Fibroblast of lung (primary cell): Measurements from ENCODE around the gene LYPLAL1. TPM values are rescaled to one million over a fixed set of nuclear protein-coding genes. Genes with fewer than 3 reads are reported as not detected.

Experiments
- DNase-seq, 2 donors: peaks; one replicate each; pipeline versions ENCODE4 v3.0.0 to v3.0.0-alpha.2; 2010; ENCODE audit warnings: low read depth in 2 of 2
- H2AFZ ChIP-seq: 2 replicates; pipeline ENCODE4 v1.5.1; 2012; ENCODE audit warnings: low read length, control low read depth, inconsistent platforms
- H3K27ac ChIP-seq: 2 replicates; pipeline ENCODE4 v1.5.1; 2011; ENCODE audit warnings: low read length, control low read depth; ENCODE audit not compliant: insufficient read depth
- H3K27me3 ChIP-seq: 2 replicates; pipeline ENCODE4 v1.5.1; 2011; ENCODE audit warnings: mild to moderate bottlenecking, low read length; ENCODE audit not compliant: control insufficient read depth, insufficient read depth
- H3K36me3 ChIP-seq: 2 replicates; pipeline ENCODE4 v1.5.1; 2011; ENCODE audit warnings: low read length; ENCODE audit not compliant: control insufficient read depth, insufficient read depth
- H3K4me1 ChIP-seq: 2 replicates; pipeline ENCODE4 v1.5.1; 2011; ENCODE audit warnings: low read length; ENCODE audit not compliant: control insufficient read depth, insufficient read depth; ENCODE audit errors: extremely low read depth
- H3K4me2 ChIP-seq: 2 replicates; pipeline ENCODE4 v1.5.1; 2011; ENCODE audit warnings: low read length, control low read depth; ENCODE audit not compliant: insufficient read depth; ENCODE audit errors: extremely low read depth
- H3K4me3 ChIP-seq, 4 experiments: fragments of 200-600 bp in 1 of 4; sonication (generic) in 1 of 4; replicated peaks in 1 of 4; 2 replicates each; pipeline ENCODE4 v1.5.1; 2011 to 2016; ENCODE audit warnings: low read length in 4 of 4, low read depth in 3 of 4, mild to moderate bottlenecking in 3 of 4, control low read depth in 2 of 4, inconsistent platforms in 1 of 4, mixed read lengths in 1 of 4; ENCODE audit not compliant: insufficient read depth in 1 of 4; ENCODE audit errors: control extremely low read depth in 1 of 4
- H3K79me2 ChIP-seq: 2 replicates; pipeline ENCODE4 v1.5.1; 2012; ENCODE audit warnings: mild to moderate bottlenecking, low read length, inconsistent platforms; ENCODE audit not compliant: control insufficient read depth, insufficient read depth
- H3K9ac ChIP-seq: 2 replicates; pipeline ENCODE4 v1.5.1; 2011; ENCODE audit warnings: mild to moderate bottlenecking, low read length, control low read depth; ENCODE audit not compliant: insufficient read depth
- H3K9me3 ChIP-seq: 2 replicates; pipeline ENCODE4 v1.5.1; 2012; ENCODE audit warnings: low read depth, low read length; ENCODE audit not compliant: control insufficient read depth, insufficient read depth
- H4K20me1 ChIP-seq: 2 replicates; pipeline ENCODE4 v1.5.1; 2011; ENCODE audit warnings: low read length; ENCODE audit not compliant: control insufficient read depth, insufficient read depth; ENCODE audit errors: extremely low read depth
- EZH2 ChIP-seq: IDR thresholded peaks from 2 replicates; pipeline ENCODE4 v1.5.1; 2012; ENCODE audit warnings: low read length, control low read depth, mild to moderate bottlenecking; ENCODE audit errors: missing control alignments
- polyA plus RNA-seq, 2 donors: library from polyadenylated mRNA; depleted of rRNA in 1 of 2; stranded (reverse) in 1 of 2; unstranded in 1 of 2; fragments of >200 nt; gene quantifications; 2 replicates each; pipeline ENCODE4 v1.2.1, GENCODE V29; 2011 to 2012; ENCODE audit warnings: missing spikeins in 1 of 2
- total RNA-seq: library from RNA; depleted of rRNA; stranded (reverse); fragments of >200 nt; gene quantifications from 2 replicates; pipeline ENCODE4 v1.2.1, GENCODE V29; 2014
- TF ChIP-seq, protein P1 (sequence below), 2 donors: IDR thresholded peaks in 1 of 2; conservative IDR thresholded peaks in 1 of 2; 1 replicate in 1 of 2; 2 replicates in 1 of 2; pipeline ENCODE4 v1.5.1; 2011 to 2012; ENCODE audit warnings: low read length in 2 of 2, control low read depth in 1 of 2, inconsistent platforms in 1 of 2, low read depth in 1 of 2, mild to moderate bottlenecking in 1 of 2

LYPLAL1 gene
- total and polyA plus RNA-seq, 2 donors (not counting 1 experiment from before 2014, with no cell fraction given), result 29.9 to 51.5 TPM

DNA sequence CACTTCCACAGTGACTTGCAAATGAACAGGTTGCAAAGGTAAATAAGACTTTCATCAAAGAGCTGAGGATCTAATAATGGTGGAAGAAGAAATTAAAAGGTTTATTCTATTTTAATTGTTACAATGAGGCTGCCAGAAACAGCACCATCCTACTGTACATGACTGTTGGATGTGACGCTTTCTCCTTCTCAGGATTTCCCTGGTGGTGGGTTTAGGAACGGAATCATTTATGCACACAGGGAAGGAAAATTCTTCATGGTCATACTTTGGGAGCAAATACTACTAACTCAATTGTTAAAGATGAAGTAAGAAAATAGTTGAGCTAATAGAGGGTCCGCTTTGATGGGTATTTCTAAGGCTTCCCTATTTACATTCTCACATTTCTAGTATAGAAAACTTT, 22.2 kb upstream of the LYPLAL1 start:
- Histone ChIP-seq H3K9ac (no peak overlapping the region), H2AFZ (no peak overlapping the region), H3K27ac (no peak overlapping the region), H3K79me2 (no peaks in the 10 kb centered on the region), H3K4me1 (no peaks in the 10 kb centered on the region), H3K4me3 (no peak overlapping the region), H3K36me3 (no peaks in the 10 kb centered on the region), H3K27me3 (no peaks in the 10 kb centered on the region), H3K9me3 (no peaks in the 10 kb centered on the region), H3K4me2 (no peak overlapping the region), H4K20me1 (no peaks in the 10 kb centered on the region)
- no peak for DNase-seq
- TF ChIP-seq EZH2, result no peak
- TF ChIP-seq, protein P1, sequence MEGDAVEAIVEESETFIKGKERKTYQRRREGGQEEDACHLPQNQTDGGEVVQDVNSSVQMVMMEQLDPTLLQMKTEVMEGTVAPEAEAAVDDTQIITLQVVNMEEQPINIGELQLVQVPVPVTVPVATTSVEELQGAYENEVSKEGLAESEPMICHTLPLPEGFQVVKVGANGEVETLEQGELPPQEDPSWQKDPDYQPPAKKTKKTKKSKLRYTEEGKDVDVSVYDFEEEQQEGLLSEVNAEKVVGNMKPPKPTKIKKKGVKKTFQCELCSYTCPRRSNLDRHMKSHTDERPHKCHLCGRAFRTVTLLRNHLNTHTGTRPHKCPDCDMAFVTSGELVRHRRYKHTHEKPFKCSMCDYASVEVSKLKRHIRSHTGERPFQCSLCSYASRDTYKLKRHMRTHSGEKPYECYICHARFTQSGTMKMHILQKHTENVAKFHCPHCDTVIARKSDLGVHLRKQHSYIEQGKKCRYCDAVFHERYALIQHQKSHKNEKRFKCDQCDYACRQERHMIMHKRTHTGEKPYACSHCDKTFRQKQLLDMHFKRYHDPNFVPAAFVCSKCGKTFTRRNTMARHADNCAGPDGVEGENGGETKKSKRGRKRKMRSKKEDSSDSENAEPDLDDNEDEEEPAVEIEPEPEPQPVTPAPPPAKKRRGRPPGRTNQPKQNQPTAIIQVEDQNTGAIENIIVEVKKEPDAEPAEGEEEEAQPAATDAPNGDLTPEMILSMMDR (conservative IDR thresholded peaks at IDR 0.05 in 1 of 2, IDR thresholded peaks at IDR 0.05 in 1 of 2; ENCODE audit: low read depth in 1 of 2, low read length in 2 of 2), result no peak

DNA sequence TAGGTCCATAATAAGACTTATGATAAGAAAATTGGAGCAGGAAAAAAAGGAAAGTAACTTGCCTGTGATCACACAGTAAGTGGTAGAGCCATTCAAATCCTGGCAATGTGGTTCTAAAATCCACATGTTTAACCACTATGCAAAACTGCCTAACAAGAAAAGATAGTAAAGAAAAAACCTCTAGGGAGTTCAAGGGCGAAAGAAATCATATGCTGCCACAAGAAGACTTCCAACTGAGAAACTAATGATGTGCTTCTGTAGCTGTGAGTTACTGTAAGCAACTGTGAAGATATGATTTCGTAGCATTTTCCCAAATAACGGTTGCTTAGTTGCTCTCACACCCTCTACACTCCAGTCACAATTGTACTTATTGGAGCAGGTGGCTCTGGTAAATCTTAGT, 20.9 kb upstream of the LYPLAL1 start:
- no peak for DNase-seq
- no peaks in the 10 kb centered on the region for H3K9me3 ChIP-seq
- no peak overlapping the region for H2AFZ ChIP-seq
- H4K20me1 ChIP-seq, result no peaks in the 10 kb centered on the region
- H3K4me3 ChIP-seq, result no peak overlapping the region
- no peaks in the 10 kb centered on the region for H3K27me3 ChIP-seq
- no peaks in the 10 kb centered on the region for H3K36me3 ChIP-seq
- no peak overlapping the region for H3K9ac ChIP-seq
- H3K4me1 ChIP-seq, result no peaks in the 10 kb centered on the region
- H3K4me2 ChIP-seq, result no peak overlapping the region
- H3K79me2 ChIP-seq, result no peaks in the 10 kb centered on the region
- H3K27ac ChIP-seq, result no peak overlapping the region
- TF ChIP-seq, protein P1 (conservative IDR thresholded peaks at IDR 0.05 in 1 of 2, IDR thresholded peaks at IDR 0.05 in 1 of 2; ENCODE audit: low read depth in 1 of 2, low read length in 2 of 2), result no peak
- no peak for TF ChIP-seq EZH2

DNA sequence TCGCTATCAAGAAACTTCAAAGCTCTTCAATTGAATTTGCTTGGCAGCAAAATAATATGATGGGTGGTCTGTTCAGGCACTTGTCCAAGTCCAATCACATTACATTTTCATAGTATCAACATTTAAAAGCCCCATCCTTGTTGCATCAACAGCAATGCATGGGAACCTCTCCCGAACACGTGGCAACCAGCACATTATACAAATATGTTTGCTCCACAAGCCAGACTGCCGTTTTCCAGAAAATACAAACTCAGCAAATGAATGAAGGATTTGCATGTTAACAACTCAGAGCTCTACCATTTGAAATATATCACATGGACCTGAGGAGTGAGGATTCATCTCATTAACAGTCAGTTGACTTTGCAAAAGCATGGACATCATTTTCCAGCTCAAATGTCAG, 20.0 kb upstream of the LYPLAL1 start:
- Histone ChIP-seq H3K79me2 (no peaks in the 10 kb centered on the region), H2AFZ (no peak overlapping the region), H4K20me1 (no peaks in the 10 kb centered on the region), H3K27ac (no peak overlapping the region), H3K9ac (no peak overlapping the region), H3K36me3 (no peaks in the 10 kb centered on the region), H3K4me3 (no peak overlapping the region), H3K9me3 (no peaks in the 10 kb centered on the region), H3K4me1 (no peaks in the 10 kb centered on the region), H3K4me2 (no peak overlapping the region), H3K27me3 (no peaks in the 10 kb centered on the region)
- peak in 1 of 2 donors; percentile 53 for DNase-seq
- TF ChIP-seq EZH2, result no peak
- TF ChIP-seq, protein P1 (conservative IDR thresholded peaks at IDR 0.05 in 1 of 2, IDR thresholded peaks at IDR 0.05 in 1 of 2; ENCODE audit: low read depth in 1 of 2, low read length in 2 of 2), result no peak
